ENCODE measurements around the gene TESK1. TPM values are rescaled to one million over a fixed set of nuclear protein-coding genes. Genes with fewer than 3 reads are reported as not detected.

Gene TESK1
- total RNA-seq (10 to 100 TPM; 23.5 to 47.4 (median 29.2) TPM), polyA plus RNA-seq (10 to 100 TPM; 24.6 to 33.3 (median 27.0) TPM)

- Histone ChIP-seq H3K27me3 (no peaks in the 10 kb centered on the region), H3K4me1 (peaks cover 0 to 35% (median 29%) of the 10 kb centered on the region in 4 donors), H3K9me3 (no peaks in the 10 kb centered on the region), H3K4me3 (peak within 1 kb of the TSS; percentile 65 to 91 (median 86)), H3K27ac (peak within 1 kb of the TSS; percentile 93 to 98 (median 96)), H3K36me3 (peaks cover 0 to 25% (median 16%) of the 10 kb centered on the region in 4 donors)
- peak; percentile 86 for DNase-seq
- intact Hi-C loops (cut with DNase I) = loop anchor here (2.0 to 5.0 kb wide), 5 partner anchors 42 to 492 kb away; partner anchors contain the start of genes CREB3, GBA2, RGP1 and TLN1
- WGBS, 2 donors = 0 to 1% methylated on average over 55 of the region's 55 CpGs
- TF ChIP-seq POLR2A (IDR thresholded peaks at IDR 0.05) (no peak), CTCF (IDR thresholded peaks at IDR 0.05) (no peak), POLR2AphosphoS5 (IDR thresholded peaks at IDR 0.05) (no peak), EP300 (IDR thresholded peaks at IDR 0.05) (no peak)
Observed at GRCh38 chr9:35604578-35605350, at the start of gene TESK1. Gene TESK1 (plus strand): TSS chr9:35605262. CDS start chr9:35605620, 358 bp downstream.

GRCh38 chr9:35555881-35556280 lies 49.2 kb upstream of the TESK1 start:
- 93 to 94% methylated on average over 10 of the region's 10 CpGs for WGBS, 2 donors

GRCh38 chr9:35556776-35557175 lies 48.3 kb upstream of the TESK1 start:
- Histone ChIP-seq H3K4me1 (peaks cover 0 to 37% (median 27%) of the 10 kb centered on the region in 4 donors), H3K4me3 (no peak overlapping the region), H3K36me3 (peaks cover 34 to 72% (median 49%) of the 10 kb centered on the region in 4 donors), H3K27ac (no peak overlapping the region), H3K27me3 (no peaks in the 10 kb centered on the region), H3K9me3 (no peaks in the 10 kb centered on the region)
- DNase-seq = no peak
- intact Hi-C loops (cut with DNase I) = loop anchor here (10.0 kb wide), 1 partner anchor 162 kb away; no protein-coding TSS in a partner anchor
- TF ChIP-seq POLR2A (IDR thresholded peaks at IDR 0.05) (no peak), CTCF (IDR thresholded peaks at IDR 0.05) (no peak), POLR2AphosphoS5 (IDR thresholded peaks at IDR 0.05) (no peak), EP300 (IDR thresholded peaks at IDR 0.05) (no peak)
- WGBS, 2 donors = 82 to 89% methylated on average over 3 of the region's 3 CpGs

More at GRCh38 chr9:35555881-35556280, 49.2 kb upstream of the TESK1 start:
- no peak for TF ChIP-seq POLR2AphosphoS5 (IDR thresholded peaks at IDR 0.05)
- no peak for TF ChIP-seq POLR2A (IDR thresholded peaks at IDR 0.05)
- no peak for TF ChIP-seq EP300 (IDR thresholded peaks at IDR 0.05)
- no peak for TF ChIP-seq CTCF (IDR thresholded peaks at IDR 0.05)
- Histone ChIP-seq H3K4me3 (no peak overlapping the region), H3K27me3 (no peaks in the 10 kb centered on the region), H3K27ac (peak overlapping the region in 2 of 4 donors; percentile 24 to 86), H3K36me3 (peaks cover 34 to 64% (median 46%) of the 10 kb centered on the region in 4 donors), H3K4me1 (peaks cover 0 to 32% (median 27%) of the 10 kb centered on the region in 4 donors), H3K9me3 (no peaks in the 10 kb centered on the region)
- DNase-seq = no peak
- intact Hi-C loops (cut with DNase I) = loop anchor here (10.0 kb wide), 1 partner anchor 161 kb away; no protein-coding TSS in a partner anchor

- Histone ChIP-seq H3K4me1 (peaks cover 0 to 33% (median 24%) of the 10 kb centered on the region in 4 donors), H3K36me3 (peaks cover 34 to 76% (median 49%) of the 10 kb centered on the region in 4 donors), H3K27me3 (no peaks in the 10 kb centered on the region), H3K27ac (no peak overlapping the region), H3K9me3 (no peaks in the 10 kb centered on the region), H3K4me3 (no peak overlapping the region)
- intact Hi-C loops (cut with DNase I) = loop anchor here (10.0 kb wide), 1 partner anchor 163 kb away; no protein-coding TSS in a partner anchor
- no peak for DNase-seq
- no peak for TF ChIP-seq CTCF (IDR thresholded peaks at IDR 0.05)
- no peak for TF ChIP-seq EP300 (IDR thresholded peaks at IDR 0.05)
- TF ChIP-seq POLR2A (IDR thresholded peaks at IDR 0.05) = no peak
- no peak for TF ChIP-seq POLR2AphosphoS5 (IDR thresholded peaks at IDR 0.05)
- WGBS, 2 donors = 90 to 93% methylated on average over 6 of the region's 6 CpGs
Observed at GRCh38 chr9:35557320-35557719, 47.7 kb upstream of the TESK1 start.

Measured in sigmoid colon (tissue), 7 donors.